ENCODE data around the gene MAPK1.
"Not testable (repeated sequence)": the region's sequence is repeated elsewhere in the genome, so short reads cannot be mapped to it uniquely, and the experiment has no call there.

The MAPK1 gene

GRCh38 chr22:21754523-21754922, 112.9 kb downstream of the MAPK1 start:
- DNase-seq (ENCODE audit: low read depth) = no peak

DNA sequence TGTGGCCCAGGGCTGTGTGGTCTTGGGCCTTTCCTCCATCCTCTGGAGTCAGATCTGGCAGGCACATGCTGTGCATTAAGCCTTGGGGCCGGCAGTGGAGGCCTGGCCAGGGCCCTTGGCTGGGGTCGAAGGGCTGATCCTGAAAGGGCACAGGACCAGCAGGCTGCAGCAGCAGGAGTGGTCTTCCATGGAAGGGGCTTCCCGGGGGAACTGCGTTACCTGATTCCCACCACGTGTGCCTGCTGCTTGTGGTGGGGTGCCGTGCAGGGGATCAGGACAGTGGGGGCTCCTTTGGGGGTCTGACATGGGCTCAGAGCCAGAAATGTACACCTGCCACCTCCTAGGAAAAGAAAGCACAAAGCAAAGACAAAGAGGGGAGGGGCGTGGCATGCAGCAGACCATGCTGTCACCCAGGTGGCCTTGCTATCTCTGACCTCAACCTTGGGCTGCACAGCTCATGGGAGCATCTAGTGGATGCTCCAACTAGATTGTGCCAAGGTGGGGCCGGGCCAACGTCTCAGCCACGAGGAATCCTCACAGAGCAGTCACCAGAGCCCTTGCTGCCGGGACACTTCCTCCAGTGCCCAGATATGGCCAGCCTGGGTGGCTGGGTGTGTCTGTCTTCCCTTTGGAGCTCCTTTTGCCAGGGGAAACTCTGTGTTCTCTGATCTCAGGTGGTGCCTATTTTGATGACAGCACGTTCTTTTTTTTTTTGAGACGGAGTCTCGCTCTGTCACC, 113.9 kb downstream of the MAPK1 start:
- no peak for DNase-seq (ENCODE audit: low read depth)

GRCh38 chr22:21752276-21752675, 115.2 kb downstream of the MAPK1 start:
- DNase-seq (ENCODE audit: low read depth) = no peak

GRCh38 chr22:21745948-21746347, 121.5 kb downstream of the MAPK1 start:
- no peak for DNase-seq (ENCODE audit: low read depth)

- not testable (repeated sequence) for DNase-seq (ENCODE audit: low read depth)
These were observed 122.5 kb downstream of the MAPK1 start for GRCh38 chr22:21744917-21745316.

DNA sequence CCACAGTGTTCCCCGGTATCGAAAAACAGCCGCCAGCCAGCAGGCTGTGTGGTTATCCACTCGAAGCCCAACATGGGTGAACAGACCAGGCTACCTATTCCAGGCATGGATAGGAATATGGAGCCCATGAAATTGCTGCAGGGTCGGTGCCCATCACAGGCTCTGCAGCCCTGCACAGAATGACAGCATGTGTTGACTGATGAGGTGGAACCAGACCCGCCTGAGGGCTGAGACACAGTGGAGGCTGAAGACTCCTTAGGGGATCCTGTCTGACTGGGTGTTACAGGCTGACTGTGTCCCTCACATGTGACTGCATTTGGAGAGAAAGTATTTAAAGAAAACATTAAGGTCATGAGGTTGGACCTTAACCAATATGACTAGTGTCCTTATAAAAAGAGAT, 125.7 kb downstream of the MAPK1 start:
- DNase-seq (ENCODE audit: low read depth) = no peak

DNA sequence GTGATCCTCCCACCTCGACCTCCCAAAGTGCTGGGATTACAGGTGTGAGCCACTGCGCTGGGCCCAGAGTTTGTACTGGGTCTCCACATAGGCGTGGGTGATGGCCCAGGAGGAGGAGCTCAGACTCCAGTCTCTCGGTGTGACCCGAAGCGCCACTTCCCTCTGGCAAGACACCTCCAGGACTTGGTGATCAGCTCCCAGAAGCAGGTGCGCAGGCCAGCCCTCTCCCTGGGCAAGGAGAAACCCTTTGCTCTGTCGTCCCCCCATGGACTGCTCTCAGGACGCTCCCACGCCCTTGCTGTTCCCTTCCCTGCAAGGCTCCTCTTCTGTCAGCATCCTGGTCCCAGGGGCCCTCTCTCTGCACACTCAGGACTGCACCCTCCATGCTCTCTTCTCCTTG, 126.4 kb downstream of the MAPK1 start:
- no peak for DNase-seq (ENCODE audit: low read depth)

DNA sequence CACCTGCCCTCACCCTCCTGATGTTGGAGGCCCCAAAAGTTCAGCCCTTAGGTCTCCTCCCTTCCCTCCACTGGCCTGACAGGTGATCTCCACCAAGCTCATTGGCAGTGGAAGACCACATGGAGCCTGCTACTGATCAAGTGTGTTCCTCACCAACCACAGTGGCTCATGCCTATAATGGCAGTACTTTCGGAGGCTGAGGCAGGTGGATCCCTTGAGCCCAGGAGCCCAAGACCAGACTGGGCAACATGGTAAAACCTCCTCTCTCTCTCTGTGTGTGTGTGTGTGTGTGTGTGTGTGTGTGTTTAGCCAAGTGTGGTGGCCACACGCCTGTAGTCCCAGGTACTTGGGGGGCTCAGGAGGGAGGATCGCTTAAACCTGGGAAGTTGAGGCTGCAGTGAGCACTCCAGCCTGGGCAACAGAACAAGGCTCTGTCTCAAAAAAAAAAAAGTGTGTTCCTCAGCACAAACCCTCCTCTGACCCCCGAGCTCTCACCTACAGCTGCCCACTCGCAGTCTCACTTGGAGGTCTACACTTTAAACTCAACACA, 127.5 kb downstream of the MAPK1 start:
- DNase-seq (ENCODE audit: low read depth) = no peak

DNA sequence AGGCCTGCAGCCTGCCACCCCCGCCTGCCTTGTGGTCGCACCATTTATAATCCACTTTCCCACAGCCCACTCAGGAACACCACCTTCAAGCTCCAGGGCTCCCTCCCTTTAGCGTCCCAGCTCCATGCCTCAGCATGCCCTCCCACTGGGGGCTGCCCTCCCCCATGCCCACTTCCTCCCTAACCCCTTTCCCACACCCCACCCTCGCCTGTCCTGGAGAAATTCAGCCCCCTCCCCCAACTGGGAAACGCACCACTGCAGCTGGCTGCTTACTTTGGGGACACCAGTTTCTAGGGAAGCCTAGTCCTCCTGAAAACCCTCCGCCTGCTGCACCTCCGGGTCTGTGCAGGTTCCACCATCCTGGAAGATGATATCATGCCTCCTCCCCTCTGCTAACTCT, 128.5 kb downstream of the MAPK1 start:
- DNase-seq (ENCODE audit: low read depth) = no peak

- no peak for DNase-seq (ENCODE audit: low read depth)
These were observed 129.4 kb downstream of the MAPK1 start for GRCh38 chr22:21738081-21738480.

- no peak for DNase-seq (ENCODE audit: low read depth)
These were observed 130.5 kb downstream of the MAPK1 start for GRCh38 chr22:21736948-21737347.

DNA sequence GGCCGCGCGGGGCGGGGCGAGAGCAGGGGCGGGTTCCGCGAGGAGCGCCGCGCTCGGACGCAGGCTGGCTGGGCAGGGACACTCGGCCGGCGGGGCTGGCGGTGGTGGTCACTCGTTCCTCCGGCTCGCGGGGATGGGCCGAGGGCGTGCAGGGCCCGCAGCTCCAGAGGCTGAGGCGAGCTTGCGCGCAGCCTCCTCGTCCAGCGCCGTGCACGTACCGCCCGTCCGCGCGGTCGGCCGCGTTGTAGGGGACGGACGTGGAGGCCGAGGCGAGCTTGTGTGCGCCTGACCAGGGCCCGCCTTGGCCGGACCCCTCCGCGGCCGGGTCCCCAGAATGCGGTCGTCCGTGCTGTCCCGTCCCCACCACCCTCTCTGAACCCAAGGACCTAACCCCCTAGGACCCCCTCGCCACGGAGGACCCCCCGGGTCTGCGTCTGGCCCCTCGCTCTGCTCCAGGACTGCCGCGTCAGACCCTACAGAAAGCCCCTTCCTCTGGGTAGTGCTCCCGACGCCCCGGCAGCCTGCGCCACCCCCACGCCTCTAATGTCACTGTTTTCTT, 131.3 kb downstream of the MAPK1 start:
- no peak for DNase-seq (ENCODE audit: low read depth)

GRCh38 chr22:21735200-21736083, 132.0 kb downstream of the MAPK1 start, which contains the start of gene YPEL1:
Gene YPEL1, minus strand, starts transcription at chr22:21735794. Its CDS starts 25,050 bp downstream, at chr22:21710744.
- DNase-seq (ENCODE audit: low read depth) = peak; percentile 93

- no peak for DNase-seq (ENCODE audit: low read depth)
These were observed 132.8 kb downstream of the MAPK1 start for GRCh38 chr22:21734540-21735199.

- DNase-seq (ENCODE audit: low read depth) = no peak
These were observed 135.9 kb downstream of the MAPK1 start for GRCh38 chr22:21731503-21731902.

DNA sequence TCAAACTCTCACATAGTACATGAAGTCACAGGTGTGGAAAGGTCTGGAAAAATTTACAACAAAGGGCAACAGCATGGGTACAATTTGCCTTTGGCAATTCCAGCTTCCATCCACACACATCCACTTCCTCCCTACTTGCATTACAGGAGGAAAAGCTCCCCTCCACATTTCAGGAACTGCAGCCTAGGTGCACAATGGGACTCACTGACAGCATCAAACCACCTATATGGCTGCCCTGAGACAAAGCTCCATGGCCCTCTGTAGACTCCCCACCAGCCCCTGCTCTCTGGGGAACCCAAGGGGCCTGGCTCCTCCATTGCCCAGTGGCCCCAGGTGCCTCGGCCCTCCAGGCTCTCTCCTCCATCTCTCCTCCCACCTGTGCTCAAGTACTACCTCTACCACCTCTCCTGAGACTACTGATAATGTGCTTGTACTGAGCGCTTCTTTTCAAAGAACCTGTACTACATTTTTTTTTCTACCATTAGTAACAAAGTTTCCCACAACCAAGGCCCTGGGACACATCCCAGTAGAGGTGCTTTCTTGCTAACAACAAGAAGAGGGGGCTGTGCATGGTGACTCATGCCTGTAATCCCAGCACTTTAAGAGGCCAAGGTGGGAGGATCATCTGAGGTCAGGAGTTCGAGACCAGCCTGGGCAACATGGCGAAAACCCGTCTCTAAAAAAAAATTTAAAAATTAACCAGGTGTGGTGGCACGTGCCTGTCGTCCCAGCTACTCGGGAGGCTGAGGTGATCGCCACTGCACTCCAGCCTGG, 136.7 kb downstream of the MAPK1 start:
- DNase-seq (ENCODE audit: low read depth) = no peak

DNA sequence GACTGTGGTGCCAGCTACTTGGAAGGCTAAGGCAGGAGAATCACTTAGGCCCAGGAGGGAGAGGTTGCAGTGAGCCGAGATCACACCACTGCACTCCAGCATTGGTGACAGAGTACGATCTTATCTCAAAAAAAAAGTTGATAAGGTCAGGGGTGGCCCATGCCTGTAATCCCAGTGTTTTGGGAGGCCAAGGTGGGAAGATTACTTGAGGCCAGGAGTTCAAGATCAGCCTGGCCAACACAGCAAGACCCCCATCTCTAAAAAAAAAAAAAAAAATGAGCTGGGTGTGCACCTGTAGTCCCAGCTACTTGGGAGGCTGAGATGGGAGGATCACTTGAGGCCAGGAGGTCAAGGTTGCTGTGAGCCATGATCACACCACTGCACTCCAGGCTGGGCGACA, 138.3 kb downstream of the MAPK1 start:
- not testable (repeated sequence) for DNase-seq (ENCODE audit: low read depth)

DNA sequence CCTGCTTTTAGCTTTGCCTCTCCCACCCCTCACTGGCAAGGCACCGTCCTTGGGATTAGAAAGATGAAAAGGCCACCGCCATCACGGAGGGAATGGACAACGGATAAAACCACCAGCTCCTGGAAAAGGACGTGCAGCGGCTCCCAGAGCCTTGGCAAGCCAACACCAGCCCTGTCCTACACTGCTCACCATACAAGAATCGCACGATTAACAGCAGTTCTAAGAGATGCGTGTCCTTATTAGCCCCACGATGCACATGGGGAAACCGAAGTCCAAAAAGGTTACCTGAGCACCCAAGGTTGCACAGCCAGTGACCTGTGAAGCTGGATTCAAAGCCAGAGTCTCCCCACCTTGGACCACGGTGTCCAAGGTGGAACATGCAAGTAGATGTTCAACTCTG, 139.2 kb downstream of the MAPK1 start:
- DNase-seq (ENCODE audit: low read depth) = no peak

DNA sequence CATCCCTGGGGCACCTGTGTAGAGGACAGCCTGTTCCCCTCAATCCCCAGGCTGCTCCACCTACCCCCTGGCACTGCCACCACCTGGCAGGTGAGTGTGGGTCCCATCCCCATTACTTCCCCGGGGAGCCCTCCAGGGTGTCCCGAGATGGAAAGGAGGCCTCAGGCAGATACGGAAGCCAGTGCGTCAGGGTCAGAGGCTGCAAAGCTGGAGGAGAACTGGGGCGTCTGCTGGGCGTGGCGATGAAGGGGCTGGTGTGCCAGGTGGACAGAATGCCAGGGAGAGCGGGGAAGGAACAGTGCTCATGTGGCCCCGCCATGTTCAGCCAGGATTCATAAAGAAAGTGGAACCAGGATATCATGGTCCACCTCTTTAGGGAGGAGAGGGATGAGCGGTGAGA, 139.7 kb downstream of the MAPK1 start:
- DNase-seq (ENCODE audit: low read depth) = no peak

- no peak for DNase-seq (ENCODE audit: low read depth)
These were observed 140.3 kb downstream of the MAPK1 start for GRCh38 chr22:21727159-21727558.

- peak; percentile 27 for DNase-seq (ENCODE audit: low read depth)
These were observed 140.8 kb downstream of the MAPK1 start for GRCh38 chr22:21726650-21727049.

All from activated gamma-delta T cell treated with anti-CD3 and anti-CD28 coated beads, Interleukin-2, amount 50 U/mL, for 16 hours (primary cell).